Right lobe of liver (tissue), 6 donors: ENCODE measurements around the gene KCTD21. TPM values are rescaled to one million over a fixed set of nuclear protein-coding genes. Genes with fewer than 3 reads are reported as not detected.

Experiments
- ATAC-seq, 4 donors: fragments of 200-7000 bp; cut with Tn5 transposase; one replicate each; pipeline ENCODE4 v1.9.1; 2020; ENCODE audit warnings: mild to moderate bottlenecking in 4 of 4, moderate library complexity in 4 of 4
- DNase-seq, 3 donors: peaks; one replicate each; pipeline ENCODE4 v3.0.0-alpha.2; 2020
- H3K27ac ChIP-seq, 3 donors: fragments of 200-600 bp; one replicate each; pipeline ENCODE4 v1.8.0; 2022
- H3K27me3 ChIP-seq, 2 donors: fragments of 200-600 bp; one replicate each; pipeline ENCODE4 v1.8.0; 2022
- H3K36me3 ChIP-seq, 4 donors: fragments of 200-600 bp; sonication (generic) in 1 of 4; one replicate each; pipeline versions ENCODE4 v1.5.1 to v1.8.0; 2017 to 2022; ENCODE audit warnings: control low read depth in 1 of 4
- H3K4me1 ChIP-seq, 4 donors: fragments of 200-600 bp; sonication (generic) in 1 of 4; one replicate each; pipeline versions ENCODE4 v1.5.1 to v1.8.0; 2017 to 2022; ENCODE audit warnings: control low read depth in 1 of 4
- H3K4me3 ChIP-seq, 3 donors: fragments of 200-600 bp; one replicate each; pipeline ENCODE4 v1.8.0; 2022
- H3K9me3 ChIP-seq, 4 donors: fragments of 200-600 bp; sonication (generic) in 1 of 4; one replicate each; pipeline versions ENCODE4 v1.5.1 to v1.8.0; 2017 to 2022; ENCODE audit warnings: control low read depth in 1 of 4
- POLR2A ChIP-seq: fragments of 450-650 bp; IDR thresholded peaks from one replicate; pipeline ENCODE4 v1.6.1; 2017; ENCODE audit warnings: antibody characterized with exemption, mild to moderate bottlenecking
- WGBS: methylation state at CpG from one replicate; pipeline ENCODE4 v1.1.6; 2018; ENCODE audit warnings: low coverage, low lambda C conversion rate; ENCODE audit not compliant: insufficient coverage; ENCODE audit errors: missing lambda C conversion rate; 5-methylcytosine and 5-hydroxymethylcytosine counted together
- intact Hi-C, 2 donors: fragments of 100-400 bp; cut with DNase I; formaldehyde crosslinking; loops; one replicate each; pipeline versions ENCODE4 v1.11.2 to v1.14.1; 2022
- total RNA-seq, 6 experiments: library from RNA; depleted of rRNA in 2 of 6; stranded (reverse); fragments of >200 nt in 2 of 6; fragmentation: NEBNext Ultra II Directional in 3 of 6; extraction: Animal tissue kit (Norgen Biotek cat#: 25700) in 3 of 6; gene quantifications; one replicate each; pipeline versions ENCODE4 v1.1.0 to v1.2.4, GENCODE V29; 2016 to 2023
- TF ChIP-seq, protein P1 (sequence below), 4 donors: fragments of 200-600 bp in 3 of 4; fragments of 450-650 bp in 1 of 4; IDR thresholded peaks; one replicate each; pipeline versions ENCODE4 v1.5.1 to v1.8.0; 2016 to 2022; ENCODE audit warnings: antibody characterized with exemption in 4 of 4, mild to moderate bottlenecking in 2 of 4
- donor health status: DM: no; HTN: yes; CAD: no.
- donor health status: DM: no; HTN: no; CAD: no.
- donor health status: DM: no; HTN: no; CAD: no.
- donor health status: DM: no; HTN: yes; CAD: no.
- donor health status: DM: no; HTN: yes; CAD: no.

The KCTD21 gene
- total RNA-seq, 6 experiments from 2014 or later = 9.6 to 15.6 (median 11.9) TPM

DNA sequence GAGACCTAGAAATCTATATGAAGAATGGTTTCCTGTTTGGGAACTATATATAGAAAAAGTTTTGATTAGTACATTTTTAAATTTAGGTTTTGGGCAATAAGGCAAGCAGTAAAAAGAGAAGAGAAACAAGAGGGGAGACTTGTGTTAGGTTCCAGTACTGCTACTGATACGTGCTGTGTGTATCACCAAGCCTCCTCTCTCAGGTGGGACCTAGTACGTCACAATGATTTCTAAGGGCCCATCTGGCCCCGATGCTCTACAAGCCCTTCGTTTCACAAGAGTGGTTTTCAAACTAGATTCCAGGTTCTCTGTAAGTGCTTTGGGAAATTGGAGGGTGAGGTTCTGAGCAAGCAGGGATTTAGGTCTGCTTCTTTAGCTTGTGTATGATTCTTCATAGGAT lies 39.5 kb upstream of the KCTD21 start:
- intact Hi-C loops = no loop called here
- 89% methylated on average over 4 of the region's 4 CpGs for WGBS
- Histone ChIP-seq H3K27me3 (no peaks in the 10 kb centered on the region), H3K4me1 (peaks cover 0 to 22% (median 0%) of the 10 kb centered on the region in 4 donors), H3K9me3 (no peaks in the 10 kb centered on the region), H3K4me3 (no peak overlapping the region), H3K36me3 (no peaks in the 10 kb centered on the region), H3K27ac (no peak overlapping the region)
- TF ChIP-seq, protein P1, sequence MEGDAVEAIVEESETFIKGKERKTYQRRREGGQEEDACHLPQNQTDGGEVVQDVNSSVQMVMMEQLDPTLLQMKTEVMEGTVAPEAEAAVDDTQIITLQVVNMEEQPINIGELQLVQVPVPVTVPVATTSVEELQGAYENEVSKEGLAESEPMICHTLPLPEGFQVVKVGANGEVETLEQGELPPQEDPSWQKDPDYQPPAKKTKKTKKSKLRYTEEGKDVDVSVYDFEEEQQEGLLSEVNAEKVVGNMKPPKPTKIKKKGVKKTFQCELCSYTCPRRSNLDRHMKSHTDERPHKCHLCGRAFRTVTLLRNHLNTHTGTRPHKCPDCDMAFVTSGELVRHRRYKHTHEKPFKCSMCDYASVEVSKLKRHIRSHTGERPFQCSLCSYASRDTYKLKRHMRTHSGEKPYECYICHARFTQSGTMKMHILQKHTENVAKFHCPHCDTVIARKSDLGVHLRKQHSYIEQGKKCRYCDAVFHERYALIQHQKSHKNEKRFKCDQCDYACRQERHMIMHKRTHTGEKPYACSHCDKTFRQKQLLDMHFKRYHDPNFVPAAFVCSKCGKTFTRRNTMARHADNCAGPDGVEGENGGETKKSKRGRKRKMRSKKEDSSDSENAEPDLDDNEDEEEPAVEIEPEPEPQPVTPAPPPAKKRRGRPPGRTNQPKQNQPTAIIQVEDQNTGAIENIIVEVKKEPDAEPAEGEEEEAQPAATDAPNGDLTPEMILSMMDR (IDR thresholded peaks at IDR 0.05) = no peak
- TF ChIP-seq POLR2A = no peak
- ATAC-seq = no peak
- DNase-seq = no peak

DNA sequence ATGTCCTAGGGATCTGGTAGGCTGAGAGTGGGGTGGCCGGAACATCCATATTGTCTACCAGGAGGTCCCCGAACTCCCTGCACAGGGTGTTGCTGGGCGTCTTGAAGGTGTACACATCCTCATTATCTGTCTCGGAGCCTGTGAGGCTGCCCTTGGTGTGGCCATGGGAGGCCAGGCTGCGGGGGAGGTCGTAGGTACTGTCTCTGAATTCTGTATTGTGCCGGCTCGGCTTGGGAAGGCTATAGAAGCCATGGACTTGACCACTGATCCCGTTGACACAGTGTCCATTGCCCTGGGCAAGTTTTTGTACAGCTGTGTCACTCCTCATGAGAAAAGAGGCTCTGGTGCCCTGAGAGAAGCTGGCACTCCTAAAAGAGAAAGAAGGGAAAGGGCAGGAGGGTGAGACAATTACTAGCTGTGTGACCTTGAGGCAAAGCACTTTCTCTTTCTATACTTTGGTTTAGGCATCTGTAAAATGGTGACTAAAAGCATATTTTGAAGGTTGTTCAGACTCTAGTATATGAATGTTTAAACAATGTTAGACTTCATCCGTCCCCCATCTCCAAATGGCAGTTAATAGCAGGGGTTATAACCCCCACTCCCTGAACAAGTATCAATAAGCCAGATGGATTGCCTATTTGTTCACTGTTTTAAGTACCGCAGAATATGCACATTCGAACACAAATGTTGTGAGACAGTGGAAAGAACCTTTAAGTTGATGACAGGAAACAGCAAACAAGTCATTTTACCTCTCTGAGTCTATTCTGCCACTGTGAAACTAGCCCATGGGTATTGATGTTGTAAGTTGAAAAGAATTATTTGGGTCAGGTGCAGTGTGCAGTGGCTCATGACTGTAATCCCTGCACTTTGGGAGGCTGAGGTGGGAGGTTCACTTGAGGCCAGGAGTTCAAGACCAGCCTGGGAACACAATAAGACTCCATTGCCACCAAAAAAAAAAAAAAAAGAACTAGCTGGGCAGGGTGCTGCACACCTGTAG lies 38.6 kb upstream of the KCTD21 start:
- no peak overlapping the region for H3K27ac ChIP-seq
- ATAC-seq (no peak), DNase-seq (no peak)
- 85% methylated on average over 6 of the region's 12 CpGs for WGBS
- TF ChIP-seq, protein P1 (IDR thresholded peaks at IDR 0.05) = no peak
- TF ChIP-seq POLR2A = no peak
- no peaks in the 10 kb centered on the region for H3K9me3 ChIP-seq
- H3K36me3 ChIP-seq = no peaks in the 10 kb centered on the region
- no peaks in the 10 kb centered on the region for H3K27me3 ChIP-seq
- intact Hi-C loops = no loop called here
- no peak overlapping the region for H3K4me3 ChIP-seq
- peaks cover 0 to 17% (median 0%) of the 10 kb centered on the region in 4 donors for H3K4me1 ChIP-seq

DNA sequence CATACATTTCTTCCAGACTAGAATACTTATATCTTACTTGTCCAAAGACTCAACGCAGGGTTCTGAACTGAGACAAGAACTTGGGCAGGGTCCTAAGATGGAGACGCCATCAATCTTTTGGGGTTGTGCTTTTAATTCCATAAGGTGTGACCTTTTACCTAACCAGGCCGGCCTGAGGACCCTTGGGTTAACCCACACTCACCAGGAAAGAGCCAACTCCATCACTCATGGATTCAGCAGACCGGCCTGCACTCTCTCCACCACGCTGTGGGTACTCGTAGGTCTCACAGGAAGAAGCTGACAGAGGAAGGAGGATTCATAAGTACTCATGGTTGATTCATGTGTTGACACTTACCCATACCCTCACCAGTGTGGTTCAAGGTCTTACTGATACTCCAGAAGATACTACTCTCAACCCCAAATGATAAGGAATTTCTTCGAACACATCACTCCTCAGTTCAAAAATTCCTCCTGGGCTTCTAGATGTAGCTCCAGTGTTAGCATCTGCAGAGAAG lies 36.5 kb upstream of the KCTD21 start:
- no peak overlapping the region for H3K4me3 ChIP-seq
- TF ChIP-seq POLR2A = no peak
- TF ChIP-seq, protein P1 (IDR thresholded peaks at IDR 0.05) = no peak
- intact Hi-C loops = no loop called here
- no peaks in the 10 kb centered on the region for H3K27me3 ChIP-seq
- H3K9me3 ChIP-seq = no peaks in the 10 kb centered on the region
- peaks cover 0 to 10% (median 0%) of the 10 kb centered on the region in 4 donors for H3K4me1 ChIP-seq
- no peak overlapping the region for H3K27ac ChIP-seq
- peaks cover 0 to 5% (median 0%) of the 10 kb centered on the region in 4 donors for H3K36me3 ChIP-seq
- ATAC-seq (no peak), DNase-seq (no peak)
- 100% methylated on average over 4 of the region's 7 CpGs for WGBS

DNA sequence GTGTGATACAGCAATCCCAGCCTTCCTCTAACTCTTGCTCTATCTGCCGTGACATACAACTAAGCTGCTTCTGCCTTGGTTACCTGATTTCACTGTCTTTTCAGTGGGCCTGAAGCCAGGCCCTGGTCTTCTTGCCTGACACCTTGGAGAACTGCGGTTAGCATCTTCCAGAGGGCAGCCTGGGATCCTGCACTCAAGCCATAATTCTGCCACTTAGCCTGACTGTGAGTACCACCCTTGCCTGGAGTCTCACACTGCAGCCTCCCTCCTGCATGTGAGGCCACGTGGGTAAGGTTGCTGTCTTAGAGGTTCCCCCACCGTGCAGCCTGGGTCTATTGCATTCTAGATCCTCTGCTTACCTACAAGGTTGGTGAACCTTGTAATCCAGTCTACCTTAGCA lies 36.1 kb upstream of the KCTD21 start:
- H3K36me3 ChIP-seq = peaks cover 0 to 5% (median 0%) of the 10 kb centered on the region in 4 donors
- DNase-seq (no peak), ATAC-seq (no peak)
- WGBS = 71% methylated on average over 1 of the region's 4 CpGs
- no peak overlapping the region for H3K4me3 ChIP-seq
- no peak overlapping the region for H3K27ac ChIP-seq
- intact Hi-C loops = no loop called here
- no peaks in the 10 kb centered on the region for H3K27me3 ChIP-seq
- no peaks in the 10 kb centered on the region for H3K9me3 ChIP-seq
- peaks cover 0 to 5% (median 0%) of the 10 kb centered on the region in 4 donors for H3K4me1 ChIP-seq
- no peak for TF ChIP-seq POLR2A
- TF ChIP-seq, protein P1 (IDR thresholded peaks at IDR 0.05) = no peak
